Muscle layer of colon (tissue), 2 donors: ENCODE data around the gene TET2.

ENCODE experiments used
- H3K27ac ChIP-seq: one replicate; pipeline ENCODE4 v1.7.0; 2013; ENCODE audit warnings: low read depth, mild to moderate bottlenecking, low read length, moderate library complexity
- H3K27me3 ChIP-seq, 2 donors: one replicate each; pipeline ENCODE4 v1.7.0; 2013; ENCODE audit warnings: low read length in 2 of 2, mild to moderate bottlenecking in 2 of 2; ENCODE audit not compliant: insufficient read depth in 2 of 2, control insufficient read depth in 1 of 2
- H3K36me3 ChIP-seq: one replicate; pipeline ENCODE4 v1.7.0; 2013; ENCODE audit warnings: mild to moderate bottlenecking, low read length; ENCODE audit not compliant: insufficient read depth
- H3K4me1 ChIP-seq: one replicate; pipeline ENCODE4 v1.7.0; 2013; ENCODE audit warnings: mild to moderate bottlenecking, low read length; ENCODE audit not compliant: insufficient read depth
- H3K4me3 ChIP-seq, 2 donors: one replicate each; pipeline ENCODE4 v1.7.0; 2013; ENCODE audit warnings: low read length in 2 of 2, low read depth in 1 of 2, mild to moderate bottlenecking in 1 of 2, moderate library complexity in 1 of 2
- H3K9ac ChIP-seq: one replicate; pipeline ENCODE4 v1.7.0; 2013; ENCODE audit warnings: low read length
- H3K9me3 ChIP-seq: one replicate; pipeline ENCODE4 v1.7.0; 2013; ENCODE audit warnings: mild to moderate bottlenecking, low read length
- donor health status: abdominal sarcoma.
- donor health status: Adenocarcinoma of cecum.

Gene TET2

DNA sequence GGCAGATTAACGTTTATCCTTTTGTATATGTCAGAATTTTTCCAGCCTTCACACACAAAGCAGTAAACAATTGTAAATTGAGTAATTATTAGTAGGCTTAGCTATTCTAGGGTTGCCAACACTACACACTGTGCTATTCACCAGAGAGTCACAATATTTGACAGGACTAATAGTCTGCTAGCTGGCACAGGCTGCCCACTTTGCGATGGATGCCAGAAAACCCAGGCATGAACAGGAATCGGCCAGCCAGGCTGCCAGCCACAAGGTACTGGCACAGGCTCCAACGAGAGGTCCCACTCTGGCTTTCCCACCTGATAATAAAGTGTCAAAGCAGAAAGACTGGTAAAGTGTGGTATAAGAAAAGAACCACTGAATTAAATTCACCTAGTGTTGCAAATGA, 94.8 kb downstream of the TET2 start:
- H3K4me1 ChIP-seq = peaks cover 5% of the 10 kb centered on the region
- peaks cover 10% of the 10 kb centered on the region for H3K36me3 ChIP-seq
- H3K4me3 ChIP-seq = no peak overlapping the region
- no peaks in the 10 kb centered on the region for H3K9me3 ChIP-seq
- no peaks in the 10 kb centered on the region for H3K27me3 ChIP-seq
- no peak overlapping the region for H3K9ac ChIP-seq
- no peak overlapping the region for H3K27ac ChIP-seq

DNA sequence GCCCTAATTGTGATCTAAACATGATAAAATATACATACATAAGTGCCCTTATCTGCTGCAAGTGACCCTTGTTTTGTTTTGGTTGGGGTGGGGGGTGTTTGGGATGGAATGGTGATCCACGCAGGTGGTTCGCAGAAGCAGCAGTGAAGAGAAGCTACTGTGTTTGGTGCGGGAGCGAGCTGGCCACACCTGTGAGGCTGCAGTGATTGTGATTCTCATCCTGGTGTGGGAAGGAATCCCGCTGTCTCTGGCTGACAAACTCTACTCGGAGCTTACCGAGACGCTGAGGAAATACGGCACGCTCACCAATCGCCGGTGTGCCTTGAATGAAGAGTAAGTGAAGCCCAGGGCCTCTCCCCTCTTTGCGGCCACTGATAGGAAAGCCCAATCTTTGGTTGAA, 96.8 kb downstream of the TET2 start:
- Histone ChIP-seq H3K9me3 (no peaks in the 10 kb centered on the region), H3K27ac (no peak overlapping the region), H3K36me3 (peaks cover 10% of the 10 kb centered on the region), H3K4me3 (no peak overlapping the region), H3K4me1 (peaks cover 8% of the 10 kb centered on the region), H3K27me3 (no peaks in the 10 kb centered on the region), H3K9ac (no peak overlapping the region)

DNA sequence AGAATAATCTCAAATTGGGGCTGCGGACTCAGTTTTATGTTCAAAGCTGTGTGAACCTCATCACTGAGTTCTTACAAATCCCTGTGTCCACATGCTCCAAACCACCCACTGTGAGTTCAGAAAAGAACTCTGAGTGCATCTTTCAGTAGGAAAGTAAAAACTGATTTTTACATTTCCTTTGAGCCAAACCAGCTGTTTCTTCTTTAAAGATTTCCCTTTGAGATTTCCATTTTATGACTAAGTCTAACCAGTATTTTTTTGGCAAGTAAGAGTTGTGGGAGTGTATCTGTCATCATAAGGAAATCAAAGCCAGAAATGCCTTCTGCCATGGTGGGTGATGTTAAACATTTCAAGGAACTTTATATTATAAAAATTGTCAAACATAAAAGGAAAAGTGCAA, 100.0 kb downstream of the TET2 start:
- H3K4me3 ChIP-seq = no peak overlapping the region
- no peak overlapping the region for H3K27ac ChIP-seq
- no peaks in the 10 kb centered on the region for H3K9me3 ChIP-seq
- peaks cover 8% of the 10 kb centered on the region for H3K4me1 ChIP-seq
- no peaks in the 10 kb centered on the region for H3K27me3 ChIP-seq
- peaks cover 15% of the 10 kb centered on the region for H3K36me3 ChIP-seq
- H3K9ac ChIP-seq = no peak overlapping the region

DNA sequence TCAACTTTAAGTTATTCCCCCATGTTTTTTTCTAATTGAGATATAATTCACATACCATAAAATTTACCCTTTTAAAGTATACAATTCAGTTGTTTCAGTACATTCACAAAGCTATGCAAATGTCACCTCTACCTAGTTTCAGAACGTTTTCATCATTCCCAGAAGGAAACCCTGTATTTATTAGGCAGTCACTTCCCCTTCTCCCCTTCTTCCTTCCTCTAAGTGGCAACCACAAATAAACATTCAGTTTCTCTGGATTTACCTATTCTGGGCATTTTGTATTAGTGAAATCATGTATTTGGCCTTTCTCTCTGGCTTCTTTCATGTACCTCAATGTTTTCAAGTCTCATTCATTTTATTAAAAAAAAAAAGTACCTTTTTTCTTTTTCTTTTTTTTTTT, 101.9 kb downstream of the TET2 start:
- Histone ChIP-seq H3K9me3 (no peaks in the 10 kb centered on the region), H3K4me3 (no peak overlapping the region), H3K27me3 (no peaks in the 10 kb centered on the region), H3K4me1 (peaks cover 8% of the 10 kb centered on the region), H3K9ac (no peak overlapping the region), H3K27ac (no peak overlapping the region), H3K36me3 (peaks cover 20% of the 10 kb centered on the region)

DNA sequence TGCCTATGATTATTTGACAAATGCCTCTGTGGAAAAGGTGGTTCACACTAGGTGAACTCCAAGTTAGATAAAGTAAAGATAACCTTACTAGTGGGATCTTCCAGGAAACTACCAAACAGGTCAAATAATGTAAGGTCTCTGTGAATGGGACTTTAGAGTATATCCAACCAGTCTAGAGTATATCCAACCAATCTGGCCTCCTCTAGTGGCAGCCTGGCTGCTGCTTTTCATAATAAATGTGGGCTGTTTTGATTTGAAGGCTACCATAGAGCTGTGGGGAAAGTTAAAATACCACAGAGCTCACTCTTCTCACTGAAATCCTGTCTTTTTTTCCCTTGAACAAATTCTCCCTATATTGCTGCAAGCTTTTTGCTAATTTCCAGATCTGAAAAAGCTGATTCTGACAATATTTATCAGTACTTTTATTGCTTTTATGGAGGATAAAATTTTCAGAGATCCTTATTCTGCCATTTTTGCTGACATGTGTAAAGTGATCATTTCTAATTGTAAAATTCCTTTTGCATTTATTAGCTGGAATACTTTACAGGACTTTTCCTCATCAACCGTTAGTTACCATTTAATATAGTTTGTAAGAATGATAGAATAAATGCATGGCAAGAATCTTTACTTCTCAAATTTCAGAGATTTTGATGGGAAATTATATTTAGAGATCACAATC, 111.3 kb downstream of the TET2 start:
- Histone ChIP-seq H3K9me3 (no peaks in the 10 kb centered on the region), H3K4me3 (no peak overlapping the region), H3K27me3 (no peaks in the 10 kb centered on the region), H3K36me3 (peaks cover 18% of the 10 kb centered on the region), H3K4me1 (no peaks in the 10 kb centered on the region), H3K9ac (no peak overlapping the region), H3K27ac (no peak overlapping the region)

DNA sequence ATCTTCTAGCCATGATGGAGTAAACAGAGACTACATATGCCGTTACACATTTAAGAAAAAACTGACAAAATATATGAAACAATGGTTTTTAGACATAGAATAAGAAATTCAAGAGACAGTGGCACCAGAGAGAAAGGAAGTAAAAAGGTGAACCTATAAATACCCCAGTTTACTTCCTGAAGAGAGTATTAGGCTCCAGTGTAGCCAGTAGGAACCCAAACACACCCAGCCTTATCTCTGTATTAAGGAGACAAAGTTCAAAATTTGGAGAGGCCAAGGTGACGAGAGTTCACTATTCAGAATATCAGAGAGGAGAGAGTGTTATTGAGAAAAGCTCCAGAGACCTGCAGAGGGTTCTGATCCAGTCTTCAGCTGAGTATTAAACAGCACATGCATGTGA, 119.0 kb downstream of the TET2 start:
- Histone ChIP-seq H3K4me3 (no peak overlapping the region), H3K9me3 (no peaks in the 10 kb centered on the region), H3K9ac (no peak overlapping the region), H3K4me1 (no peaks in the 10 kb centered on the region), H3K27ac (no peak overlapping the region), H3K36me3 (peaks cover 18% of the 10 kb centered on the region), H3K27me3 (no peaks in the 10 kb centered on the region)

DNA sequence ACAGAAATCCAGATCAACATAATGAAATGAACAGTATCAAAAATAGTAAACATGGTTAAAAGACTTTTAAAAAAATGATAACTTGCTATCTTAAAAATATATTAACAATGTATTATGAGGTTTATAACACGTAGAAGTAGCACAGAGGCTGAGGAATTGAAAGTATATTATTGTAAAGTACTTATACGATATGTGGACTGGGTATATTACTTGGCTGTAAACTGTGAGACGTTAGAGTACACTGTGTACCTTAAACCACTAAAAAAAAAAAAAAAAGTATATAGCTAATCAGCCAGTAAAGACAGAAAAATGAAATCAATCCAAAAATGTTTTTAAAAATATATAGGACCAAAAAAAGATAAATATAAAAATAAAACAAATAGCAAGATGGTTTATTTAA, 120.6 kb downstream of the TET2 start:
- Histone ChIP-seq H3K4me3 (no peak overlapping the region), H3K4me1 (no peaks in the 10 kb centered on the region), H3K27me3 (no peaks in the 10 kb centered on the region), H3K9me3 (no peaks in the 10 kb centered on the region), H3K9ac (no peak overlapping the region), H3K36me3 (peaks cover 28% of the 10 kb centered on the region), H3K27ac (no peak overlapping the region)

DNA sequence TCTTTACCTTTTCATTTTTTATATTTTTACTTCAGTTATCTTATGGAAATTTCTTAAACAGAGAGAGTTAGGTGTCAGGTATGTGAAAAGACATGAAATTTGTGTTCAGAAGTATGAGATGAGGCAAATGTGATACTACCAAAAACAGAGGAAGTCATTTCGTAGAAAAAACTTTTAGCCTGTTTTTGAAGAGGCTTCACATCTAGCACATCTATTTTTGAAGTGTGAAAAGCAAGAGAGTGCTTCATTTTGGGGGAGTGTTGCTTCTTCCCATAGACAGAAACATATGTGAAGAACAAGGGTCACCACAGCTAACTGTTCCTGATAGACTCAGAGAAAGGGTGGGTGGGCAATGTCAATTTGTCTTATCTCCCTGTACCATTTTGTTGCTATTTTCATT, 125.3 kb downstream of the TET2 start:
- H3K9ac ChIP-seq = no peak overlapping the region
- H3K9me3 ChIP-seq = no peaks in the 10 kb centered on the region
- H3K4me1 ChIP-seq = no peaks in the 10 kb centered on the region
- no peak overlapping the region for H3K27ac ChIP-seq
- H3K36me3 ChIP-seq = peaks cover 55% of the 10 kb centered on the region
- H3K4me3 ChIP-seq = no peak overlapping the region
- no peaks in the 10 kb centered on the region for H3K27me3 ChIP-seq

DNA sequence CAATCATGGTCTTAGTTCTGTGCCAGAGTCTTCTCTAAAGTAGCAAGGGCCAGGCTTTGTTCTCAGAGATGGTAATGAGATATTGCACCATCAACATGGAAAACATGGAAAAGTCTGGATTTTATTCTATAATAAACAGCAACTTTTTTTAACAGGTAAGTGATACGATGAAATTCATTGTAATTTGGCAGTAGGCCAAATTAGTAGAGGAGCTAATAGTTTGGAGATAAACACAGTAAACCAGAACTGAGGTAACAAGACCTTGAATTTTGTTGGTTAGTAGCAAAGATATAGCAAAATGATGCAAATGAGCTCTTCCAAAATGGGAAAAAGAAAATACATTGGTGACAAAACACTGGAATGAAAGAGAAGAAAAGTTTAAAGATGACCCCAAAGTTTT, 126.6 kb downstream of the TET2 start:
- Histone ChIP-seq H3K9me3 (no peaks in the 10 kb centered on the region), H3K27me3 (no peaks in the 10 kb centered on the region), H3K4me1 (no peaks in the 10 kb centered on the region), H3K27ac (no peak overlapping the region), H3K9ac (no peak overlapping the region), H3K36me3 (peaks cover 55% of the 10 kb centered on the region), H3K4me3 (no peak overlapping the region)

DNA sequence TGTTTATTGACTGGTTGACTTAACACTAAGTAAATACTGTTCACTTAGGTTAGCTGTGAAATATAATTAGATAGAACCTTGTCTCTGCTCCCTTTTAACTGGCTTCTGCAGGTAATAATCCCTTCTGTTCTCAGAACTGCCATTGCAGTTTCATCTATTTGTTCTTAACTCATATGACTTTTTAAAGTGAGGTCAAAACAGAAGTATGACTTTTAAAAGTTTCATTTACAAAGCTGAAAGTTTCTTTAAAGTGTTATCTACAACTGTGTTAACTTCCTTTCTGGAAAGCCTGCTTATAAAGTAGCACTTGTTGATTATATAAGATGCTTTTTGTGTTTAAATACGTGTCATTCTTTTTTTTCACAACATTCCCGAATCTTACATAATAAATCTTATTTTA, 127.4 kb downstream of the TET2 start:
- Histone ChIP-seq H3K27ac (no peak overlapping the region), H3K9me3 (no peaks in the 10 kb centered on the region), H3K27me3 (no peaks in the 10 kb centered on the region), H3K4me3 (no peak overlapping the region), H3K36me3 (peaks cover 54% of the 10 kb centered on the region), H3K4me1 (no peaks in the 10 kb centered on the region), H3K9ac (no peak overlapping the region)

DNA sequence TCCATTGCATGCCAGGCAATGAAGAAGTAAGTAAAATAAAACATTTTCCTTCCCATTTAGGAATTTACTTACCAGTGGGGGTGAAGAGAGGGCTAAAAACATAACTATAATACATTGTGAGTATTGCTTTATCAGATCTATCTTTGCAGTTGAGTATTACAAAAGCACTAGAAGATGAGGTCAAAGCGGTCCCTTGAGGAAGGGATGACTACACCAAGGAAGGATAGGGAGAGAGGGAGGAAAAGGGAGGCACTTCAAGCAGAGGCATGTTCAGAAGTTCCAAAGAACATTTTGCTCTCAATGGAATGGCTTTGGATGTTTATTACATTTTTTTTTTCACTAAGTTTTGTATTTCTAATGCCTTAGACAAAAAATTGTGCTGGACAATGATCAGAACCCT, 127.8 kb downstream of the TET2 start:
- H3K27ac ChIP-seq = no peak overlapping the region
- H3K36me3 ChIP-seq = peaks cover 50% of the 10 kb centered on the region
- H3K9me3 ChIP-seq = no peaks in the 10 kb centered on the region
- no peaks in the 10 kb centered on the region for H3K27me3 ChIP-seq
- no peak overlapping the region for H3K4me3 ChIP-seq
- H3K4me1 ChIP-seq = no peaks in the 10 kb centered on the region
- H3K9ac ChIP-seq = no peak overlapping the region

DNA sequence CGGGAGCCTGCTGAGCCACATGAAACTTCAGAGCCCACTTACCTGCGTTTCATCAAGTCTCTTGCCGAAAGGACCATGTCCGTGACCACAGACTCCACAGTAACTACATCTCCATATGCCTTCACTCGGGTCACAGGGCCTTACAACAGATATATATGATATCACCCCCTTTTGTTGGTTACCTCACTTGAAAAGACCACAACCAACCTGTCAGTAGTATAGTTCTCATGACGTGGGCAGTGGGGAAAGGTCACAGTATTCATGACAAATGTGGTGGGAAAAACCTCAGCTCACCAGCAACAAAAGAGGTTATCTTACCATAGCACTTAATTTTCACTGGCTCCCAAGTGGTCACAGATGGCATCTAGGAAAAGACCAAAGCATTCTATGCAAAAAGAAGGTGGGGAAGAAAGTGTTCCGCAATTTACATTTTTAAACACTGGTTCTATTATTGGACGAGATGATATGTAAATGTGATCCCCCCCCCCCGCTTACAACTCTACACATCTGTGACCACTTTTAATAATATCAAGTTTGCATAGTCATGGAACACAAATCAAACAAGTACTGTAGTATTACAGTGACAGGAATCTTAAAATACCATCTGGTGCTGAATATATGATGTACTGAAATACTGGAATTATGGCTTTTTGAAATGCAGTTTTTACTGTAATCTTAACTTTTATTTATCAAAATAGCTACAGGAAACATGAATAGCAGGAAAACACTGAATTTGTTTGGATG, 129.9 kb downstream of the TET2 start:
- Histone ChIP-seq H3K27ac (no peak overlapping the region), H3K4me1 (no peaks in the 10 kb centered on the region), H3K36me3 (peaks cover 36% of the 10 kb centered on the region)

More for the DNA sequence above, 129.9 kb downstream of the TET2 start:
- Histone ChIP-seq H3K9me3 (no peaks in the 10 kb centered on the region), H3K4me3 (no peak overlapping the region), H3K27me3 (no peaks in the 10 kb centered on the region), H3K9ac (no peak overlapping the region)
